GM15510 (cell line): ENCODE results near the gene FADS2.
A peak's percentile ranks its signal among the peaks of the same experiment; 100 is the strongest.

Source experiments
- POLR2A ChIP-seq: IDR thresholded peaks from 3 replicates; pipeline ENCODE4 v1.6.1; 2011; ENCODE audit warnings: borderline replicate concordance; ENCODE audit not compliant: insufficient read length; ENCODE audit errors: extremely low read depth

Gene FADS2

GRCh38 chr11:61827571-61828378 is at the start of gene FADS2:
Gene FADS2, plus strand, starts transcription at chr11:61828300. Its CDS starts 91 bp downstream, at chr11:61828391.
- TF ChIP-seq POLR2A = peak; percentile 75

GRCh38 chr11:61778357-61778886 is 49.7 kb upstream of the FADS2 start:
- TF ChIP-seq POLR2A = no peak

GRCh38 chr11:61778920-61779650 is 49.0 kb upstream of the FADS2 start:
- TF ChIP-seq POLR2A = no peak

- TF ChIP-seq POLR2A = no peak
These were observed 48.2 kb upstream of the FADS2 start for GRCh38 chr11:61779666-61780525.

- no peak for TF ChIP-seq POLR2A
These were observed 47.4 kb upstream of the FADS2 start for GRCh38 chr11:61780581-61781162.

- TF ChIP-seq POLR2A = no peak
These were observed 46.5 kb upstream of the FADS2 start for GRCh38 chr11:61781585-61781984.

- TF ChIP-seq POLR2A = no peak
These were observed 45.8 kb upstream of the FADS2 start for GRCh38 chr11:61782299-61782698.

GRCh38 chr11:61782841-61783240 is 45.3 kb upstream of the FADS2 start:
- no peak for TF ChIP-seq POLR2A

GRCh38 chr11:61783717-61784505 is 44.2 kb upstream of the FADS2 start:
- TF ChIP-seq POLR2A = no peak

- TF ChIP-seq POLR2A = no peak
These were observed 43.6 kb upstream of the FADS2 start for GRCh38 chr11:61784506-61784805.

GRCh38 chr11:61785837-61786402 is 42.2 kb upstream of the FADS2 start:
- TF ChIP-seq POLR2A = no peak

- no peak for TF ChIP-seq POLR2A
These were observed 40.1 kb upstream of the FADS2 start for GRCh38 chr11:61787928-61788491.

GRCh38 chr11:61791737-61792309 is 36.3 kb upstream of the FADS2 start:
- TF ChIP-seq POLR2A = no peak
